ENCODE data around the gene SARDH. TPM values are rescaled to one million over a fixed set of nuclear protein-coding genes. Genes with fewer than 3 reads are reported as not detected.

The SARDH gene
- polyA plus RNA-seq, 3 donors from 2014 or later: 0.08 to 6.8 (median 1.2) TPM

GRCh38 chr9:133619791-133620190, 118.4 kb downstream of the SARDH start:
- peaks cover 0 to 4% (median 0%) of the 10 kb centered on the region in 3 donors for H3K36me3 Mint-ChIP-seq
- H3K4me1 Mint-ChIP-seq: peaks cover 36 to 43% of the 10 kb centered on the region in 2 donors
- peaks cover 0 to 5% (median 1%) of the 10 kb centered on the region in 6 donors for H3K9me3 Mint-ChIP-seq
- peak; percentile 26 to 44 (median 32) for DNase-seq
- H3K27ac Mint-ChIP-seq: peak overlapping the region in 4 of 6 donors; percentile 2 to 55 (median 34)
- peak overlapping the region; percentile 55 to 72 (median 58) for H3K4me3 Mint-ChIP-seq
- H3K27me3 Mint-ChIP-seq (ENCODE audit: low read depth in 3 of 3): peaks cover 5 to 14% (median 11%) of the 10 kb centered on the region in 3 donors

- Mint-ChIP-seq H3K4me3 (peak overlapping the region in 2 of 5 donors; percentile 12 to 22), H3K9me3 (peaks cover 0 to 3% (median 0%) of the 10 kb centered on the region in 6 donors), H3K27me3 (ENCODE audit: low read depth in 3 of 3) (peaks cover 6 to 17% (median 7%) of the 10 kb centered on the region in 3 donors), H3K36me3 (no peaks in the 10 kb centered on the region), H3K27ac (peak overlapping the region in 1 of 6 donors; percentile 14), H3K4me1 (peaks cover 36 to 43% of the 10 kb centered on the region in 2 donors)
- DNase-seq: no peak
These were observed 119.4 kb downstream of the SARDH start for GRCh38 chr9:133618726-133619125.

- no peaks in the 10 kb centered on the region for H3K9me3 Mint-ChIP-seq
These were observed 121.3 kb downstream of the SARDH start for GRCh38 chr9:133616643-133617405.

GRCh38 chr9:133615606-133616188, 122.5 kb downstream of the SARDH start:
- H3K9me3 Mint-ChIP-seq: no peaks in the 10 kb centered on the region
- no peaks in the 10 kb centered on the region for H3K36me3 Mint-ChIP-seq
- H3K4me3 Mint-ChIP-seq: no peak overlapping the region
- peaks cover 3 to 19% (median 8%) of the 10 kb centered on the region in 3 donors for H3K27me3 Mint-ChIP-seq (ENCODE audit: low read depth in 3 of 3)
- H3K27ac Mint-ChIP-seq: no peak overlapping the region
- no peak for DNase-seq
- H3K4me1 Mint-ChIP-seq: peaks cover 24 to 28% of the 10 kb centered on the region in 2 donors

More at GRCh38 chr9:133616643-133617405, 121.3 kb downstream of the SARDH start:
- peaks cover 3 to 16% (median 8%) of the 10 kb centered on the region in 3 donors for H3K27me3 Mint-ChIP-seq (ENCODE audit: low read depth in 3 of 3)
- no peak for DNase-seq
- no peak overlapping the region for H3K27ac Mint-ChIP-seq
- no peaks in the 10 kb centered on the region for H3K36me3 Mint-ChIP-seq
- H3K4me1 Mint-ChIP-seq: peaks cover 32 to 36% of the 10 kb centered on the region in 2 donors
- no peak overlapping the region for H3K4me3 Mint-ChIP-seq

- H3K36me3 Mint-ChIP-seq: no peaks in the 10 kb centered on the region
- H3K9me3 Mint-ChIP-seq: no peaks in the 10 kb centered on the region
- peaks cover 21 to 23% of the 10 kb centered on the region in 2 donors for H3K4me1 Mint-ChIP-seq
- DNase-seq: no peak
- H3K27me3 Mint-ChIP-seq (ENCODE audit: low read depth in 3 of 3): peaks cover 5 to 24% (median 13%) of the 10 kb centered on the region in 3 donors
- no peak overlapping the region for H3K4me3 Mint-ChIP-seq
- no peak overlapping the region for H3K27ac Mint-ChIP-seq
These were observed 123.0 kb downstream of the SARDH start for GRCh38 chr9:133615186-133615585.

- no peak overlapping the region for H3K4me3 Mint-ChIP-seq
- no peak for DNase-seq
- H3K4me1 Mint-ChIP-seq: peaks cover 16 to 18% of the 10 kb centered on the region in 2 donors
- no peaks in the 10 kb centered on the region for H3K9me3 Mint-ChIP-seq
- peaks cover 3 to 28% (median 14%) of the 10 kb centered on the region in 3 donors for H3K27me3 Mint-ChIP-seq (ENCODE audit: low read depth in 3 of 3)
- H3K27ac Mint-ChIP-seq: no peak overlapping the region
- no peaks in the 10 kb centered on the region for H3K36me3 Mint-ChIP-seq
These were observed 123.5 kb downstream of the SARDH start for GRCh38 chr9:133614678-133615077.

GRCh38 chr9:133614056-133614455, 124.1 kb downstream of the SARDH start:
- DNase-seq: no peak
- no peaks in the 10 kb centered on the region for H3K36me3 Mint-ChIP-seq
- no peak overlapping the region for H3K27ac Mint-ChIP-seq
- H3K9me3 Mint-ChIP-seq: no peaks in the 10 kb centered on the region
- no peak overlapping the region for H3K4me3 Mint-ChIP-seq
- peaks cover 12 to 13% of the 10 kb centered on the region in 2 donors for H3K4me1 Mint-ChIP-seq
- peaks cover 3 to 28% (median 14%) of the 10 kb centered on the region in 3 donors for H3K27me3 Mint-ChIP-seq (ENCODE audit: low read depth in 3 of 3)

Other genes starting within 250 kb of the SARDH start
- gene MYMK, start 213.4 kb downstream of the SARDH start, polyA plus RNA-seq: not detected
- not detected for gene ADAMTSL2, start 203.6 kb downstream of the SARDH start, polyA plus RNA-seq
- not detected for gene FAM163B, start 129.0 kb downstream of the SARDH start, polyA plus RNA-seq
- gene DBH, start 102.0 kb downstream of the SARDH start, polyA plus RNA-seq: not detected

All from immature natural killer cell (primary cell).